Endometrial microvascular endothelial cells (primary cell): ENCODE measurements around the gene MVB12B. TPM values are rescaled to one million over a fixed set of nuclear protein-coding genes. Genes with fewer than 3 reads are reported as not detected.

Source experiments
- in situ Hi-C: cut with HindIII; loops from 2 replicates; pipeline ENCODE4 v1.10.0; 2017; ENCODE audit warnings: low sequenced_read_pairs, low pct_unique_long_range_greater_than_20kb; ENCODE audit errors: inconsistent ontology term
- total RNA-seq: library from RNA; depleted of rRNA; stranded (reverse); fragments of >200 nt; gene quantifications from one replicate; pipeline ENCODE4 v1.2.3, GENCODE V29; 2015; ENCODE audit errors: inconsistent ontology term

The MVB12B gene
- total RNA-seq, 1 donor from 2014 or later, result 5.0 TPM

DNA sequence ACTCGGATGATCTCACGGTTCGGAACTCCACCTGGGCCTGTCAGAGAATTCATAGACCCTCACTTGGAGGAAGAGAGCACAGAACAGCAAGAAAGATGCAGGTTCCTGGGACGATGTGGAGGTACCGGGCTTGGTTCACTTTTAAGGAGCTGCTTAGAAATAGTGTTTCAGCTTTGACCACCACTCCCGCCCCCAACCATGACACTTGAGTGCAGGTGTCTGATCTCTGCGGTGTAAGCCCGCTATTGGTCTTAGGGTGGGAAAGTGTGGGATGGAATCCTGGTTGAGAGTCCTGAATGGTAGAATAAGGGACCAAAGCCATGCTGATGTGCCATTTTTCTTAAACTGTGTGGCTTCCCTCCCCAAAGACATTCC is 189.9 kb downstream of the MVB12B start:
- in situ Hi-C loops, result no loop called here

- in situ Hi-C loops, result no loop called here
These were observed 190.6 kb downstream of the MVB12B start for GRCh38 chr9:126516936-126517832.

DNA sequence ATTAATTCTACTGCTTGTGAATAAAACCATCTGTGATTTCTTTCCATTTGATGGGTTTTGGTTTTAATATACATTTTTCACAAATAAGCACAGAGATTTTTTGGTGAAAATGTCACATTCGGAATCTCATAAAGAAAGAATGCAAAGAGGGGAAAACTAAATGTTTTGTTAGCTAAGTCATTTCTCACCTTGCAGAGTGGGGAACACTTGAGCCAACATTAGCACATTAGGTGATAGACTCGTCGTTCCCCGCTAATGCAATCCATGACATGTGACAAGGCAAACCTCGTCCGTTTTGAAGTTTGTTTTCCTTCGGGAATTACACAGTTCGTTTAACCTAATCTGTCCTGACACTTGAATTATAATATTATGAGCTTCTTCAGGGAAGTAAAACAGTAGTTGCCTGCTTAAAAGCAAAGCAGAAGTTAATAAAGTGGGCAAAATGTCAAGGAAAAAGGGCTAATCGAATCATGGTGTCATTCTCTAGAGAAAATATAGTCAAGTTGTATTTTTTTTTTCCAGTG is 191.3 kb downstream of the MVB12B start:
- in situ Hi-C loops, result no loop called here

DNA sequence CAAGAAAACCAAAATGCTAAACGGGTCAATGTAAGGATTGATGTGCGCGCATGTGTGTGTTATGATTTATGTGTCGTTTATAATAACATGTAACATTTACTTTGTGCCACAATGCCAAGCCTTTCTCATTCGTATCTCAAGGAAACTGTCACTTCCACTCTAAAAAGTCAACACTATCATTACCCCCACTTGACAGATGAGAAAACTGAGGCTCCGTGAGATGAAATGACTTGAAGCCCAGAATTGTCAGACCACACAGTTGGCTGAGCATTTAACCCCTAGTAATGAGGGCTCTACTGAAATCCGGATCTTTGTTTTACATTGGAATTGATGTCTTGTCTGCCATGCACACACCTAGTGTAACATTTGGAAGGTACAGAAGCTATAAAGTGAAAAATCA is 192.1 kb downstream of the MVB12B start:
- in situ Hi-C loops, result no loop called here

GRCh38 chr9:126519660-126520420 is 193.2 kb downstream of the MVB12B start:
- in situ Hi-C loops, result no loop called here

GRCh38 chr9:126520453-126520852 is 193.8 kb downstream of the MVB12B start:
- in situ Hi-C loops, result no loop called here

- in situ Hi-C loops, result no loop called here
These were observed 194.5 kb downstream of the MVB12B start for GRCh38 chr9:126521089-126521488.

GRCh38 chr9:126521551-126521950 is 194.9 kb downstream of the MVB12B start:
- in situ Hi-C loops, result no loop called here

- in situ Hi-C loops, result no loop called here
These were observed 195.5 kb downstream of the MVB12B start for GRCh38 chr9:126521976-126522590.

GRCh38 chr9:126522612-126523356 is 196.2 kb downstream of the MVB12B start:
- in situ Hi-C loops, result no loop called here

GRCh38 chr9:126523611-126524111 is 197.0 kb downstream of the MVB12B start:
- in situ Hi-C loops, result no loop called here

GRCh38 chr9:126524353-126525077 is 197.9 kb downstream of the MVB12B start:
- in situ Hi-C loops, result no loop called here

GRCh38 chr9:126526218-126527108 is 199.8 kb downstream of the MVB12B start:
- in situ Hi-C loops, result no loop called here

DNA sequence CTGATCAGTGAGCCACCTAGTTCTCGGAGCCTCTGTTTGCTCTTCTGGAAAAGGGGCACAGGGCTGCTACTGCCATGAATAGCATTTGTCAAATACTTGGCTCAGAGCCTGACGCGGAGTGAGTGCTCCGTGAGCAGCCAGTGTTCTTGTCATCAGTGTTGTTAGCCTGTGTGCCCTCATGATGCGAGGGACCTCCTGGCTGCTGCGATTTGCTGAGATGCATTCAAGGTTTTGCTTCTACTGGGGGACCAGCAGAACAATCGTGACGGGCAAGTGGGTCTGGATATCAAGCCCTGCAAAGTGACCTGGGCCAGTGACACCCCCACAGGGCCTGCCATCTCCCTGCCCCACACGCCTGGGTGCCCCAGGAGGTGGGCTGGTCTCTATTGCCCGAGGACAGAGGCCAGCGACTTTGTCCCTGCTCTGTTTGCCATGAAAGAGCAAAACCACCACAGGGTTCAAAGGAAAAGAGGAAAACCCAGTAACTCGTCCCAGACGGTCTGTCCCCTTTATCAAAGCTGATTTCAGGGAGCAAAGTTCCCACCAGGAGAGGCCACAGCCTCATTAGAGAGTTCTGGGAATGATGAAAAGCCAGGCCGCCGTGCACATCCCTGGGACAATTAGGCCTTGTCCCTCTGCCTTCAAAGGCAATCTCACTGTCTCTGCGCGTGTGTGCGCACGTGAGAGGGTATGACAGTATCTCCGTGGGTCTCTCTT is 200.6 kb downstream of the MVB12B start:
- in situ Hi-C loops, result no loop called here

GRCh38 chr9:126528111-126528510 is 201.5 kb downstream of the MVB12B start:
- in situ Hi-C loops, result no loop called here

DNA sequence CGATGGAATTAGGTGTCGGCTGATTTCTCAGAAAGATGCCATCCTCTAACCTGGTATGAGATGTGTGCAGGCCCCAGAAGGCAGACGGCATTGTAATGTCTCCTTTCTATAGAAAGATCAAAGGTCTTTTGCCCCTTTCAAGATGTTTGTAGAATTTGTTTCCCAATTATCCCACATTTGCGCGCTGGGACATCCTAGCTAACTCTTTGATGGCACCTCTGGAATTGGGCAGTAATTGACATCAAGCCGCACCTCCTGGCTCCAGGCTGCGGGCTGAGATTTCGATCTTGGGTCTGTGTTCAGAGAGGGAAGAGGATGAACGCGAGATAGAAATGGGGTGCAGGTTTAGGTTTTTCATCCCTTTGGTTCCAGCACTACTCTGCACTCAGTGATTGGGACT is 202.3 kb downstream of the MVB12B start:
- in situ Hi-C loops, result no loop called here
